ENCODE data around the gene TACR2.

The TACR2 gene

DNA sequence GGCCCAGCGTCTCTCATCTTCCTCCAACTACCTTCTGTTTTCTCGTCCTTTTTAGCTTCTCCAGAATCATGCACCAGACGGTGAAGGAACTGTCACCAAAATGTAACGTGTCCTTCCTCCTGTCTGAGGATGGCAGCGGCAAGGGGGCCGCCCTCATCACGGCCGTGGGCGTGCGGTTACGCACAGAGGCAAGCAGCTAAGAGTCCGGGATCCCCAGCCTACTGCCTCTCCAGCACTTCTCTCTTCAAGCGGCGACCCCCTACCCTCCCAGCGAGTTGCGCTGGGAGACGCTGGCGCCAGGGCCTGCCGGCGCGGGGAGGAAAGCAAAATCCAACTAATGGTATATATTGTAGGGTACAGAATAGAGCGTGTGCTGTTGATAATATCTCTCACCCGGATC lies 15.8 kb downstream of the TACR2 start:
- DNase-seq: no peak

DNA sequence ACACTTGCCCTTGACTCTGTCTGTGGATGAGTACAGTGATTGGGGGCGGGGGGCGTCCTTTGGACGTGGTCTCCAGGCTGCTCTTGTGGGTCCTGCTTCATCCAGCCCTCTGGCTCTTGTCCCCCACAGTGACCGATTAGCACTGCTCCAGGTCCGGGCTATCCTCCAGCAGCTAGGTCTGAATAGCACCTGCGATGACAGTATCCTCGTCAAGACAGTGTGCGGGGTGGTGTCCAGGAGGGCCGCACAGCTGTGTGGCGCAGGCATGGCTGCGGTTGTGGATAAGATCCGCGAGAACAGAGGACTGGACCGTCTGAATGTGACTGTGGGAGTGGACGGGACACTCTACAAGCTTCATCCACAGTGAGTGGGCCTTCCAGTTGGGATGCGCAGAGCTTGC lies 18.3 kb downstream of the TACR2 start:
- no peak for DNase-seq

DNA sequence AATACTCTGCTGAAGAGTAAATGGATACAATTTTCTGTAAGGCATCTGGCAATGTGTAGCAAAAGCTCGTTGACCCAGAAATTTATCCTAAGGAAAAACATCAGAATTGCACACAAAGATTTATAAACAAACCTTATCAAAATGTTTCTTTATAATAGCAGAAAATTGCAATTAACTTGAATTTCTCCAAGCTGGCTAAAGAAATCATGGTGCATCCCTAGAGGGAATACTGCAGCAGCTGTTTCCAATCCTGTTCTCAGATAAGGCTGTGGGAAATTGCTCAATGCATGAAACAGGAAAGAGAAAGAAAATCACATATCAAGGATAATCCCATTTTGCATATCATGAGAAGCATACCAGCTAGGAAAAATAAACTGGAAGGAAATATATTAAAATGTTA lies 18.7 kb downstream of the TACR2 start:
- DNase-seq: no peak

DNA sequence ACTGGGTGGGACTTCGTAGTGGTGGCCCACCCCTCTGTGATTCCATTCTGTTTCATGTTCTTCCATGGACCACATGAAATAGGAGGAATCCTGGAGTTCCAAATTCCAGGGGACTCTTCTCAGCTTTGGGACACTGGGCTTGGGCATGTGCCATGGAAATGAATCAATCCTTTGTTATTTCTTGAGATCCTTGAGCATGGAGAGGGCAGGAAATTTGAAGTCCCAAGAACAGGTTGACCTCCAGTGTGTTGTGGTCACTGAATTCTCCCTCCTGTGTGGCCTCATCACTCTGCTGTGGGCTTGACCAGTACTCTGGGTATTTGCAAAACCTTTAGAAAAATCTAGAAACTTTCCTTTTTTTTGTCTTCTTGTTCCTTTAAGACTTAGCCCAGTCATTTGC lies 22.7 kb downstream of the TACR2 start:
- no peak for DNase-seq

DNA sequence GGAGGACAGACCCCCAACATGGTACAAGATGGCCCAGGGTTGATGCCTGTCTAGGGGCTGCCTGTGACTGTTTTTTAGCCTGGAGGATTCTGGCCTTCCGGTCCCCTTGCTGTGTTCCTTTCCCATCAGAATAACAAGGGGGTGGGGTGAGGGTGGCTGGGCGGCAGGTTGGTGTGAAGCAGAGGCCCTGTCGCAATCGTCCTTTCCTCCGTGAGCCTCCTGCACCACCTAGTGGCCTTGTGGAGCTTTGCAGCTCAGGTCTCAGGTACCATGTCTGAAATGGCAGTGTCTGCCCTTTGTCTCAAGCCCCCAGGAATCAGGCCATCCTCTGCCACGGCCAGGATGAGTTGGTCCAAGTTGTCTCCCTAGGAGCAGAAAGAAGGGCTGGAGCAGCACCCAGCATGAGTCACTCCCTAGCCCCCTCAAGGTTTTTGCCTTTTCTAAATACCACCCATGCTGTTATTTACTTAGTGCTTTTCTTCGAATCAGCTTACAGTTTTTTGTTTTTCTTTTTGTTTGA lies 24.2 kb downstream of the TACR2 start:
- peak; percentile 84 to 85 for DNase-seq

DNA sequence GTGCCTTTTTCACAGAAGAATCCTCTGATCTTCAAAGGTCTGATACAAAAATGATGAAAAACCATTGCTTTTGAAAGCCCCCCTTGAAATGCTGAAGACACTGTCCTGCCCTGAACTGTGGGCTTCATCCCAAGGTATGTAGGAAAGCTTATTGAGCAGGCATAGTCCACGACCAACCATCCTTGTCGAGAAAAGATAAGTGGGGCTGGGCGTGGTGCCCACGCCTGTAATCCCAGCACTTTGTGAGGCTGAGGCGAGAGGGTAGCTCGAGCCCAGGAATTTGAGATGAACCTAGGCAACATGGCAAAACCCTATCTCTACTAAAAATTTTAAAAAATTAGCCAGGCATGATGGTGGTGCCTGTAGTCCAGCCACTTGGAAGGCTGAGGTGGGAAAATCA lies 25.6 kb downstream of the TACR2 start:
- no peak for DNase-seq

DNA sequence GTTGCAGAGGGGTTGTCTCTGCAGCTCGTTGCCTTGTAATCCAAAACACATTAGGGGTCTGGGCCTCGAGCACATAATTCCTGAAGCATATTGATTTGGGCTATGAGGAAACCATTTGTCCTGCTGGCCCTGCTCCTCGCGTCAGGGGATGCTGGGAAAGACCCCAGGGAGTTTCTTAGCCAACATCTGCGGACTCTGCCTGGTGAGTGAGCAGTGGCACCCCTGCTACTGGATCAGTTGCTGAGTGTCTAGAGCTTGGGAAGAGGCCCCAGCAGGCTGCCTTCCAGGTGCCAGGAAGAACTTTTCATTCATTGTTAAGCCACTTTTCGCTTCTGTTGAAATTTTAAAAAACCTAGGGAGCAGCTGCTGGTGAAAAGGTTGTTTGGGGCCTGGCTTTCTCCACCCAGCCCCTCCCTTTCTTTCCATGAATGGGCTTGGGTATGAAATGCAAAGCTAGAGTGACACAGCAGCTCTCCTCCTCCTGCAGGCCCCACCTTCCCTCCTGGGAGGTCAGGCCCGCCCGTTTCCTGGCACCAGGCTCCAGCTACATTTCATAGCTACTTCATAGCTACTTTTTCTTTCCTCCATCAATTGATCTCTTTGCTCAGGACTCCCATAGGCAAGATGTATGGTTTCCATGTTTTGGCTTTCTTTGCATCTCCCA lies 26.8 kb downstream of the TACR2 start:
- no peak for DNase-seq

DNA sequence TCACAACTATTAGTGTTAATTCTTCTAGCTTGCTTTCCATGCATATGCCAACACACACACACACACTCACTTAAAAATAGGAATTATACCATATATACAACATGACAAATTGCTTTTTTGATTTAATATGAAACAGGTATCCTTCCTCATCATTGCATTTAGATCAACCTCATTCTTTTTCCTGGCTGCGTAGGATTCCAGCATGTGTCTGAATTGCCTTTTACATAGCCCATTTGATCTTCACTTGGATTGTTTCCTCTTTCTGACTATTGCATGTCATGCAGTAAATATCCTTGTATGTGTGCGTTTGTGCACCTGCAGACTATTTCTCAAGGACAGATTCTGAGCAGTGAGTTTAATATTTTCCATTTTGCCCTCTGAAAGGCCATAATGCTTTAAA lies 28.2 kb downstream of the TACR2 start:
- DNase-seq: no peak

DNA sequence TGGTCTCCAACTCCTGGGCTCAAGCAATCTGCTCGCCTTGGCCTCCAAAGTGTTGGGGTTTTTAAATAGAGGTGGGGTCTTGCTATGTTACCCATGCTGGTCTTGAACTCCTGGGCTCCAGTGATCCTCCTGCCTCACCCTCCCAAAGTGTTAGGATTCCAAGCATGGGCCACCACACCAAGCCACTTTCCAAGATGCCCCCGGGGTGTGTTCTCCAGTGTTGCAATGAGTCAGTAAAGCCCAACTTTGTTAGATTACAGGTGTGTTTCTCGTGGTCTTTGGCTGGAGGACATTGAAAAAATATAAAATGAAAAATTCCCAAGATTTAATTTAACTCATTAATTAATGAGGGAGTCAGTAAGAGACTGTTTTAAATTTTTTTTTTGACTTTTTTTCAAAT lies 29.2 kb downstream of the TACR2 start:
- DNase-seq: no peak

DNA sequence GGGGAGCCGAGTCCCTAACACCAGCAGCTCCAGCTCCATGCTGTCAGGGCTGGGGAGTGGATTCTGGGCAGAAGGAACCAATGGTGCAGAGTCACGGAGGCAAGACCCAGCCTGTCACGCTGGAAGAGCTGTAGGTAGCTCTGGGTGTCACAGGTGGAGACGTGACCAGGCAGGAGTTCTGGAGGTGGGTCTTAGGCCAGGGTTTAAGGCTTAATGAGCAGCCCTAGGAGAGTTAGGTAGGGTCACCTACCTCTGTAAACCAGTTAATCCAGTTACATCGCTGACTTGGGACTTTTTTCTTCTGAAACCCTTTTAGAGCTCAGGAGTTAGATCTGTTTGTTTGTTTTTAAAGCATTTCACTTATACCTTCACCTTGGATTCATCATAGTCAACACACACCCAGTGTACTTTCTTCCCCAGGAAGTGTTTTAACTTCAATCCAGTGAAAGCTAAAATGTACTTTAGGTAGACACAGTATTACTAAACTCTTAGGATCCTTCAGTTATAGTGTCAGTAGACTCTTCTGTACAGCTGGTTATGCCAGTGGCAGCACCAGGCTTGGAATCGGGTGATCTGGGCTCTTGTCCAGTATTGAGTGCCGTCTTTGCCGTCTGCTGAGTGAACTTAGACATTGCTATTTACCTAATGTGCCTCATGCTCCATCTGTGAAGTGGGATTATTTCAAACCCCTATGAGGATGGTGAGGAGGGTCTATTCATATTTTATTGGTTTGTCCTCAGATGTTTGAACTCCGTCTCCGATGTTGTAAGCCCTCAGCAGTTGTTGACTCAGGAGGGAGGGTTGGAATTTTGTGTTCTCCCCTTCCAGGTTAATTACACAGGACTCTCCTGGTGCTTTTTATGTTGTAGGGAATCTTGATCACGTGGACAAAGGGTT lies 31.0 kb downstream of the TACR2 start:
- no peak for DNase-seq

DNA sequence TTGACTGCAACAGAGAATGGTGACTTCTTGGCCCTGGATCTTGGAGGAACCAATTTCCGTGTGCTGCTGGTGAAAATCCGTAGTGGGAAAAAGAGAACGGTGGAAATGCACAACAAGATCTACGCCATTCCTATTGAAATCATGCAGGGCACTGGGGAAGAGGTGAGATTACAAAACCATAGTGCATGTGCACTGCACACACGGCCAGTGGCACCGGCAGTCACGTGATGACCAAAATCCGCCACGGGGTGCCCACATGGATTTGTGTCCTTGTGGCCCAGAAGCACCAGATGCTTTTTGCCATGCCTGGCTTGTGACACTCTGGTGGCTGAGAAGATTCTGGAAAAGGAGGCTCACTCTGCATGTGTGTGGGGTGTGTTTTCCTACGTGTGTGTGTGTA lies 32.4 kb downstream of the TACR2 start:
- no peak for DNase-seq

DNA sequence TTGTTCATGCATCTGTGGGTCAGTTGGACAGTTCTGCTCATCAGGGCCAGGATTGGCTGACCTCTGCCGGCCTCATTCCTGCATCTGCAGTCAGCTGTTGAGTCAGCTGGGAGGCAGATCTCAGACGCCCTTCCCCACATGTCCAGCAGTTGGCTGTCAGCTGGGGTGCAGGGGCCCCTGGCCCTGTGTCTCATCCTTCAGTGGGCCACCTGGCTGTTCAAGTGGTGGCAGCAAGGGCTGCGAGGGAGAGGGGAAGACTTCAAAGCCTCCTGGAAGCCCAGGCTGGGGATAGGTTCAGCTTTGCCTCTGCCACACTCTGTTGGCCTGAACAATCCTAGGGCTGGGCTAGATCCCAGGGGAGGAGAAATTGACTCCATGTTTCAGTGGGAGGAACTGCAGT lies 33.2 kb downstream of the TACR2 start:
- no peak for DNase-seq

DNA sequence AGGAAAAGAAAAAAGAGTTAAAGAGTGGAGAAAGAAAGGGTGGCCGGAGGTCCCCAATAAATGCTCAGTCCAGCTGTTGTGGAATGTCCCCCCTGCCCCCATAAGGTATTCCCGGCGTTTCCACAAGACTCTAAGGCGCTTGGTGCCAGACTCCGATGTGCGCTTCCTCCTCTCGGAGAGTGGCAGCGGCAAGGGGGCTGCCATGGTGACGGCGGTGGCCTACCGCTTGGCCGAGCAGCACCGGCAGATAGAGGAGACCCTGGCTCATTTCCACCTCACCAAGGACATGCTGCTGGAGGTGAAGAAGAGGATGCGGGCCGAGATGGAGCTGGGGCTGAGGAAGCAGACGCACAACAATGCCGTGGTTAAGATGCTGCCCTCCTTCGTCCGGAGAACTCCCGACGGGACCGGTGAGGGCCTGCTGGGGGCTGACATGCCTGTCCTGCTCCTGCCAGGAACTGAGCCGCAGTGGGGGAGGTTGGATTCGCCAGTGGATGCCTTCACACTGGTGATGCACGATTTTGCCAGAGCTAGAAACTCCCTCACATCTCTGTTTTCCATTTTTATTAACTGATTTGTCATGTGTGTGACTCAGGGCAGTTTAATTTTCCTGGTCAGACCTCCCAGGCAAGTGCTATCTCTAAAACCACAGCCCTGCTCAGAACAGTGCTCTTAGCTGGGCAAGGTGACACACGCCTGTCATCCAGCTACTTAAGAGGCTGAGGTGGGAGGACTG lies 34.2 kb downstream of the TACR2 start:
- no peak for DNase-seq

DNA sequence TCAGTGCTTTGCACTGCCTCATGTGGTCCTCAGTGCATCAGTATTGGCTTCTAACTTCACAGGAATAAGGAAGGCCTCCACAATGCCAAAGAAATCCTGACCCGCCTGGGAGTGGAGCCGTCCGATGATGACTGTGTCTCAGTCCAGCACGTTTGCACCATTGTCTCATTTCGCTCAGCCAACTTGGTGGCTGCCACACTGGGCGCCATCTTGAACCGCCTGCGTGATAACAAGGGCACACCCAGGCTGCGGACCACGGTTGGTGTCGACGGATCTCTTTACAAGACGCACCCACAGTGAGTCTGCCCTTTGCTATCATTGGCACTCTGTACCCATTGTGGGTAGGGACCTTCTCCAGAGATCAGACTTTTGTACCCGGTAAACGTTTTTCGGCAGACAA lies 36.9 kb downstream of the TACR2 start:
- DNase-seq: no peak

DNA sequence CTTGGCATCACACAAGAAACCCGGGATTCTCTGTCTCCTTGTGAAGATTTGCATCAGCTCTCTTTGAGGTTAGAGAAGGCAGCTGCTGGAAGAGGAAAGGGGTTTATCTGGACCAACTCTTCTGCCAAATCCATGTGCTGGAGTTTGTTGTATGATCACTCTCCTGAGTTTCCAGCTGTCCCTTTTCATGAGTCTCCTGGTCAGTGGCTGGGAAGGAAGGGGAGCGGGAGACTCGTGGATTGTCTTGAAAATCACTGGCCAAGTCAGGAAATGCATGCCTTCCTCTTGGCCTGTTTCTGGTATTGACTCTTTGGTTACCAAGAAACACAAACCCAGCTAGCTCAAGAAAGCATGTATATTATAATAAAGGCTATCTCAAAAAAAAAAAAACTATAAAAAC lies 38.8 kb downstream of the TACR2 start:
- no peak for DNase-seq

DNA sequence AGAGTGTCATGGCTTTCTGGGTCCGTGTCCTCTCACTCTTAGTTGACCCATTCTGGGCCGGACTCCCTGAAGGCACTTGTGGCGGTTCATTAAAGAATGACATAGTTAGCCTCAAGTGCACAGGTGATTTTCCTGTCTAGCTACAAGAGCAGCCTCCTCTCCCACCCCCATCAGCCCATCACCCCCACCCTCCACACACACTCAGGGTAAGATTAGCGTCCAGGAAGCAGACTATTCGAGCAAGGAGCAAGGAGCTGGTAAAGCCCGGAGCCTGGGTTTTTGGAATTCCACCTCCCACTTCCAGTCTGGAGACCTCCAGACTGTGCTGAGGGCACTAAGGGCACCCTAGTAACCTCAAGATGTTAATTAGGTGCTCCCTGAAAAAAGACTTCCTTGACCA lies 39.5 kb downstream of the TACR2 start:
- no peak for DNase-seq

DNA sequence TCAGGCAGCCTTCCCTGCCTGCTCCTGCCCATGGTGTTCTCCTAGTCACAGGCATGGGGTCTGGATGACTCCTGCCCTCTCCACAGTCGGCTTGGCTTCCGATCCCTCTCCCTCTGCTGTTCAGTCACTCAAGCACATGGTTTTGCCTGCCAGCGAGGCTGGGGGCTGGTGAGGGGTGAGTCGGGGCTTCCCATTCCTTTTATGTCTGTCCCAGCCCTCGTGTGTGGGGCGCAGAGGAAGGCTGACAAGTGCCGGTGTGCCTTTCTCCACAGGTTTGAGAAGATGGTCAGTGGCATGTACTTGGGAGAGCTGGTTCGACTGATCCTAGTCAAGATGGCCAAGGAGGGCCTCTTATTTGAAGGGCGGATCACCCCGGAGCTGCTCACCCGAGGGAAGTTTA lies 40.1 kb downstream of the TACR2 start:
- DNase-seq: no peak

DNA sequence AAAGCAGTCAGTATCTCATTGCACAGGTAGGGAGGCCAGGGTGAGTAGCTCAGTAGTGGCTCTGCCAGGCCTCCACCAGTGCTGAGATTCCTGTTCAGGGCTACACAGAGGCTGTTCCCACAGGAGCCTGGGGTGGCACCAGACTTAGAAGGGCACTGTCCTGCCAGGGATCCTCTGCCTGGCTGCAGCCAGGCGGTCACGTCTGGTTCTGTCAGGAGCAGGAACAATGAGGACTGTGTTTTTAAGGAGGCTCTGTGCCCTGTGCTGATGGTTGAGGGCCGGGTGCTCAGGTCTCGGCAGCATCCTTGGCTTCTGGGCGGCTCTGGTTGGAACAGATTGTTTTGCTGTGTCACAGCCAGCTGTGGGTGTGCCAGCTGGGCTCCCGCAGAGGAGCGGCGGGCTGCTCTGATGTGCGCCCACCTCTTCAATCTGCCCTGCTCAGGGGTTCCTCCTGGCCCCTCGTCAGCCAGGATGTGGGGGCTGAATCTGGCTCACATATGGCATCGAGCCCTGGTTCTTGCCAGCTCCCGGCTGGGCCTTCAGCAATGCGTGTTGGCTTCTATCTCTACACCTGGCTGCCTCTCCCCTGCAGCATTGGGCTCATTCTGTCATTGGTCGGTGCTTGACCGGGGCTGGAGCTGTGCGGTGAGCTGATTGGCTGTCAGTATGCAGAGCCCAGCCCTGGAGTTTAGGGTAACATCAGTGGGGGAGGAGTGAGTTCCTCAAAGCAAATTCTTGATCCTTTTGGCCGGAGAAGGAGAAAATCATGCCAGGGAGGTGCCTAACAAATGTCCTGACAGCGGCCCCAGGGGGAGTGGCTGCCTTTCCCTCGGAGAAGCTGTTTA lies 41.2 kb downstream of the TACR2 start:
- no peak for DNase-seq

DNA sequence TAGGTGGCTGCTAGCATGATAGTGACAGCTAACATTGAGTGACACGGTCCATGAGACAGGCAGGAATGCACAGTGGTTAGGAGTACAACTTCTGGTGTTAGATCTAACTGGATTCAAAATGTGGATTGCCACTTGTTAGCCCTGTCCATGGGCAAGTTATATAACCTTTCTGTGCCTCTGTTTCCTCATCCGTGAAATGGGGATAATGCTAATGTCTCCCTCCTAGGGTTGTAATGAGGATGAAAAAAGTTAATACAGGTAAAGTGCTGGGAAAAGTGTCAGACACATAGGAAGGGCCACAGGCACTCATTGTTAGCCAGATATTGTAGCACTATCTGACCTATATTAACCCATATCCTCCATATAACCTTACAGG lies 41.8 kb downstream of the TACR2 start:
- DNase-seq: no peak

DNA sequence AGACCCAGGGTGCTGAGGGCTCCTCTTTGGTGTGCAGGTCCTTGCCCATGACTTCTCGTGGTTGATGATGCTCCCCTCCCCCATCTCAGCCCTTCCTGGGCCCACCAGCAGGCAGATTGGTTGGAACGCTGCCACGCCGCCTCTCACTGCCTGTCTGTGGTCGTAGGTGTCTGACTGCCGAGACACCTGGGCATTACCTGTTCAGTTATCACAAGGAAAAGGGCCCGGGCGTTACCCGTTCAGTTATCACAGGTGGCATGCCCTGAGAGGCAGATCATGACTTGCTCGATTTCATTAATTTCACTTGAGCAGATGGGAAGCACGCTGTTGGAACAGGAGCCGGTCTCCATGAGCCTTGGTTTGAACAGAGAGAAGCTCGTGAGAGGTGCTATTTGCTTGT lies 42.5 kb downstream of the TACR2 start:
- DNase-seq: no peak

DNA sequence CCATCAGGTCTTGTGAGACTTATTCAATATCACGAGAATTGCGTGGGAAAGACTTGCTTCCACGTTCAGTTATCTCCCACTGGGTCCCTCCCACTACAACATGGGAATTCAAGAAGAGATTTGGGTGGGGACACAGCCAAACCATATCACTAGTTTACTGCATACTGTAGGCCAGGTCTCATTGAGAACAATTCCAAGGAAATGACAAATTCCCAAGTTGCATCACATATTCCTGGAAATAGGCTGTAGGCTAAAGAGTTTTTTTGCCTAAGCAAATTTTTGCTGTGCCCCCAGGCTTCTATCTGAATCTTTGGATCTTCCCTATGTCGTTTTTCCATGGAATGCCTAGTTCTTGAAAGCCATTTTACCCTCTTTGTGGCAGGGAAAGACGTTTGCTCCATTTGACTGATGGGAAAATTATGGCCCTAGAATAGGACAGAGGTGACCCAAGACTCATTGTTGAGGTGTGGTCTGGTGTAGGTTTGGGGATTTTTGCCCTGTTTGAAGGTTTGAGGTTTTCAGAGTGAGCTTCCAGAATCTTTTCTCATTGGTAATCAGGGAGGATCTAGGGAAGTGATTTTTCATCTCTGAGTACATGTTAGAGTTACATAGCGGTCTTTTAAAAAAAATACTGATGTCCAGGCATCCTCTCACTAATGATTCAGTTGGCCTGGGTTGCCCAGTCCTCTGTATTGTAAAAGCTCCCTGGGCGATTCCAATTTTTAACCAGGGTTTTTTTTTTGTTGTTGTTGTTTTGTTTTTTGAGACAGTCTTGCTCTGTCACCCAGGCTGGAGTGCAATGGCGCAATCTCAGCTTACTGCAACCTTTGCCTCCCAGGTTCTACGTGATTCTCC lies 44.4 kb downstream of the TACR2 start:
- no peak for DNase-seq

DNA sequence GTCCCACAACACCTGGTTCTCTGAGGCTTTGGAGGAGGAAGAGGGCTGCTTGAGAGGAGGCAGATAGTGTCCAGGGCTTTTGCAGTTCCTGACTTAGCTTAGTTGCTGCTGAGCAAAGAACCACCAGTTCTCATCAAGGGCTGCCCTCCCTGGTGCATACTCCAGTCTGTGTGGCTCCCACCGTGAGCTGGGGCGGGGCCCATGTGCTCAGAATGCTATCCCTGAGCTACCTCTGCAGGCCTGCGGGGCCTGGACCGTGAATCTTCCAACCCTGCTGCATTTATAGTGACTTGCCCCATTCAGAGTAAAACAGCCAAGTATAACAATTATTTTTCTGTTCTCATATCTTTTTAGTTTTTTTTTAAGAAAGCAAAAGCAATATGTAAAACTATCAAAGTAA lies 49.2 kb downstream of the TACR2 start:
- DNase-seq: no peak

Measured in CD4-positive, alpha-beta T cell treated with Interleukin-1 beta for 1 hour (primary cell).